HepG2 (cell line): ENCODE measurements around the gene SYMPK. TPM values are rescaled to one million over a fixed set of nuclear protein-coding genes. Genes with fewer than 3 reads are reported as not detected.

Experiments used
- ATAC-seq: fragments of 200-7000 bp; cut with Tn5 transposase; 3 replicates; pipeline ENCODE4 v1.9.1; 2020; ENCODE audit warnings: mild to moderate bottlenecking, moderate library complexity
- BruUV-seq: library from RNA; stranded (reverse); fragments of 400-500 nt; replicated peaks from 2 replicates; lab custom pipeline; 2021; lab: Mats Ljungman, UMichigan
- CTCF ChIA-PET: fragments of 300-600 bp; formaldehyde crosslinking; extraction: SDS; loops from one replicate; lab custom pipeline; 2021; ENCODE audit warnings: low total read pairs, inconsistent platforms, low intra/inter-chr PET ratio; lab: Yijun Ruan, JAX
- POLR2A ChIA-PET: fragments of 350-600 bp; sonication (Branson Sonifier 250); formaldehyde crosslinking; loops from one replicate; lab custom pipeline; 2020; ENCODE audit warnings: antibody characterized with exemption, inconsistent platforms; lab: Yijun Ruan, JAX
- DNase-seq: peaks from one replicate; pipeline ENCODE4 v3.0.0-alpha.2; 2015; ENCODE audit warnings: low spot score
- FAIRE-seq: peaks from 3 replicates; lab custom pipeline; 2011; peaks lifted over from hg19 to GRCh38; lab: Jason Lieb, UNC
- H2AFZ ChIP-seq: one replicate; pipeline ENCODE4 v1.6.1; 2011; ENCODE audit warnings: low read length, inconsistent platforms
- H3K27ac ChIP-seq: fragments of 300-600 bp; 3 replicates; pipeline ENCODE4 v1.8.0; 2011; ENCODE audit warnings: mixed run types, mild to moderate bottlenecking, mixed read lengths, low read length, inconsistent platforms; ENCODE audit not compliant: insufficient read depth; ENCODE audit errors: extremely low read length
- H3K27me3 ChIP-seq, 2 experiments: fragments of 200-600 bp in 1 of 2; 2 replicates in 1 of 2; 3 replicates in 1 of 2; pipeline versions ENCODE4 v1.6.0 to v1.8.0; 2011; ENCODE audit warnings: low read length in 2 of 2, mild to moderate bottlenecking in 2 of 2, moderate library complexity in 2 of 2, inconsistent platforms in 1 of 2; ENCODE audit not compliant: insufficient read depth in 2 of 2, control insufficient read depth in 1 of 2
- H3K36me3 ChIP-seq, 2 experiments: fragments of 200-600 bp in 1 of 2; replicated peaks in 1 of 2; 2 replicates in 1 of 2; 3 replicates in 1 of 2; pipeline versions ENCODE4 v1.5.1 to v1.8.0; 2011; ENCODE audit warnings: low read length in 2 of 2, inconsistent platforms in 1 of 2; ENCODE audit not compliant: insufficient read depth in 2 of 2, control insufficient read depth in 1 of 2
- H3K4me1 ChIP-seq: 2 replicates; pipeline ENCODE4 v1.5.1; 2012; ENCODE audit warnings: low read length, inconsistent platforms; ENCODE audit not compliant: insufficient read depth
- H3K4me2 ChIP-seq: 2 replicates; pipeline ENCODE4 v1.6.0; 2011; ENCODE audit warnings: low read depth, low read length, inconsistent platforms
- H3K4me3 ChIP-seq, 3 experiments: fragments of 200-600 bp in 1 of 3; sonication (generic), shearing (Covaris generic) in 1 of 3; replicated peaks in 1 of 3; 2 replicates each; pipeline ENCODE4 v1.5.1; 2011 to 2016; ENCODE audit warnings: low read length in 3 of 3, inconsistent platforms in 2 of 3, low read depth in 2 of 3, mild to moderate bottlenecking in 2 of 3, control low read depth in 1 of 3, mixed read lengths in 1 of 3; ENCODE audit not compliant: insufficient read depth in 1 of 3
- H3K79me2 ChIP-seq: one replicate; pipeline ENCODE4 v1.6.1; 2011; ENCODE audit warnings: low read length, inconsistent platforms; ENCODE audit not compliant: insufficient read depth
- H3K9ac ChIP-seq: 2 replicates; pipeline ENCODE4 v1.6.0; 2011; ENCODE audit warnings: mild to moderate bottlenecking, low read depth, low read length, inconsistent platforms; ENCODE audit not compliant: insufficient read depth
- H3K9me3 ChIP-seq: 2 replicates; pipeline ENCODE4 v1.5.1; 2012; ENCODE audit warnings: mild to moderate bottlenecking, low read length
- H4K20me1 ChIP-seq: 2 replicates; pipeline ENCODE4 v1.6.0; 2011; ENCODE audit warnings: inconsistent platforms, mild to moderate bottlenecking, low read length, moderate library complexity; ENCODE audit not compliant: insufficient read depth
- BCL6 ChIP-seq: IDR thresholded peaks from 2 replicates; pipeline ENCODE4 v1.6.1; 2016; ENCODE audit warnings: missing genetic modification reagents, missing compliant biosample characterization
- ELF3 ChIP-seq: IDR thresholded peaks from 2 replicates; pipeline ENCODE4 v1.6.1; 2016; ENCODE audit warnings: missing genetic modification reagents, missing compliant biosample characterization
- ETV5 ChIP-seq: IDR thresholded peaks from 2 replicates; pipeline ENCODE4 v1.6.1; 2018; ENCODE audit warnings: missing biosample characterization, missing genetic modification reagents, inconsistent platforms, borderline replicate concordance
- FOXP4 ChIP-seq: sonication (generic); formaldehyde crosslinking; IDR thresholded peaks from 2 replicates; pipeline ENCODE4 v1.4.0; 2020; ENCODE audit warnings: missing genetic modification reagents
- HOXA3 ChIP-seq: sonication (generic); formaldehyde crosslinking; IDR thresholded peaks from 2 replicates; pipeline ENCODE4 v1.5.0; 2020; ENCODE audit warnings: missing genetic modification reagents
- KDM6A ChIP-seq: IDR thresholded peaks from 2 replicates; pipeline ENCODE4 v1.6.1; 2016; ENCODE audit warnings: low read depth
- MED8 ChIP-seq: sonication (generic); formaldehyde crosslinking; IDR thresholded peaks from 2 replicates; pipeline ENCODE4 v1.8.1; 2023; ENCODE audit warnings: mild to moderate bottlenecking, missing genetic modification reagents; ENCODE audit not compliant: insufficient replicate concordance
- NR2C2 ChIP-seq: sonication (generic); formaldehyde crosslinking; IDR thresholded peaks from 2 replicates; pipeline ENCODE4 v1.4.0; 2020; ENCODE audit warnings: missing genetic modification reagents, mild to moderate bottlenecking, moderate library complexity, borderline replicate concordance
- PAF1 ChIP-seq: IDR thresholded peaks from 2 replicates; pipeline ENCODE4 v1.6.1; 2016; ENCODE audit warnings: missing genetic modification reagents, missing compliant biosample characterization
- POLR2AphosphoS5 ChIP-seq: IDR thresholded peaks from 2 replicates; pipeline ENCODE4 v1.6.1; 2012; ENCODE audit warnings: low read depth, low read length
- REPIN1 ChIP-seq: sonication (generic); formaldehyde crosslinking; IDR thresholded peaks from 2 replicates; pipeline ENCODE4 v1.8.0; 2022; ENCODE audit warnings: missing genetic modification reagents, low read depth, mild to moderate bottlenecking, borderline replicate concordance
- RFX5 ChIP-seq: IDR thresholded peaks from 2 replicates; pipeline ENCODE4 v1.6.1; 2011; ENCODE audit warnings: low read depth, low read length, improper control_type of control experiment
- RXRA ChIP-seq: sonication (generic); formaldehyde crosslinking; IDR thresholded peaks from 2 replicates; pipeline ENCODE4 v1.5.1; 2020; ENCODE audit warnings: missing genetic modification reagents
- RXRB ChIP-seq: IDR thresholded peaks from 2 replicates; pipeline ENCODE4 v1.6.1; 2016; ENCODE audit warnings: borderline replicate concordance, missing genetic modification reagents, missing compliant biosample characterization
- SMARCE1 ChIP-seq: fragments of 450-650 bp; IDR thresholded peaks from 2 replicates; pipeline ENCODE4 v1.6.1; 2017; ENCODE audit warnings: borderline replicate concordance
- SOX13 ChIP-seq, 3 experiments: fragments of 450-650 bp in 1 of 3; sonication (generic) in 1 of 3; formaldehyde crosslinking in 1 of 3; IDR thresholded peaks in 2 of 3; conservative IDR thresholded peaks in 1 of 3; 2 replicates each; pipeline versions ENCODE4 v1.5.0 to v1.6.1; 2016 to 2020; ENCODE audit warnings: antibody characterized with exemption in 1 of 3, mild to moderate bottlenecking in 1 of 3, missing compliant biosample characterization in 1 of 3, missing genetic modification reagents in 1 of 3, moderate library complexity in 1 of 3
- TARDBP ChIP-seq: sonication (generic); formaldehyde crosslinking; IDR thresholded peaks from 2 replicates; pipeline ENCODE4 v1.8.0; 2022; ENCODE audit warnings: mild to moderate bottlenecking, missing genetic modification reagents
- THAP11 ChIP-seq: IDR thresholded peaks from 2 replicates; pipeline ENCODE4 v1.6.1; 2016; ENCODE audit warnings: missing biosample characterization, missing genetic modification reagents
- ZNF292 ChIP-seq: sonication (generic); formaldehyde crosslinking; IDR thresholded peaks from 2 replicates; pipeline ENCODE4 v1.8.1; 2022; ENCODE audit warnings: mild to moderate bottlenecking, low read depth, missing genetic modification reagents, borderline replicate concordance
- ZNF720 ChIP-seq: sonication (generic); formaldehyde crosslinking; IDR thresholded peaks from 2 replicates; pipeline ENCODE4 v1.4.0; 2020; ENCODE audit warnings: missing genetic modification reagents
- WGBS: methylation state at CpG from one replicate; pipeline ENCODE4 v1.1.6; 2017; ENCODE audit warnings: low lambda C conversion rate; 5-methylcytosine and 5-hydroxymethylcytosine counted together
- in situ Hi-C: cut with HindIII; loops from 2 replicates; pipeline ENCODE4 v1.10.0; 2017; ENCODE audit warnings: low pct_unique_long_range_greater_than_20kb; ENCODE audit not compliant: extremely low pct_ligation_motif_present
- intact Hi-C: fragments of 100-400 bp; cut with micrococcal nuclease; formaldehyde crosslinking; loops from one replicate; pipeline ENCODE4 v1.10.0; 2022; ENCODE audit not compliant: unreplicated experiment
- polyA plus RNA-seq, 8 experiments: library from polyadenylated mRNA; depleted of rRNA in 3 of 8; stranded (reverse) in 7 of 8; unstranded in 1 of 8; fragments of >200 nt; fragmentation: Illumina TruSeq in 4 of 8; extraction: Trizol in 4 of 8; gene quantifications; 2 replicates each; pipeline versions ENCODE4 v1.2.1 to v1.2.3, GENCODE V29; 2011 to 2016; ENCODE audit warnings: low read depth in 4 of 8, missing spikeins in 1 of 8, mixed read lengths in 1 of 8; ENCODE audit not compliant: insufficient read depth in 1 of 8
- total RNA-seq, 5 experiments: library from RNA; depleted of rRNA; stranded (reverse); fragments of >200 nt; fragmentation: Illumina TruSeq; extraction: Trizol; gene quantifications; 2 replicates each; pipeline ENCODE4 v1.2.3, GENCODE V29; 2016; ENCODE audit warnings: low read depth in 1 of 5
- TF ChIP-seq, protein P1 (sequence below): IDR thresholded peaks from 2 replicates; pipeline ENCODE4 v1.6.1; 2012; ENCODE audit warnings: low read depth, low read length, improper control_type of control experiment

The SYMPK gene
- total and polyA plus RNA-seq, 2 of the 13 experiments (the other 11 are each of a cell fraction or from before 2014, with no cell fraction given): 21.9 to 55.7 TPM

DNA sequence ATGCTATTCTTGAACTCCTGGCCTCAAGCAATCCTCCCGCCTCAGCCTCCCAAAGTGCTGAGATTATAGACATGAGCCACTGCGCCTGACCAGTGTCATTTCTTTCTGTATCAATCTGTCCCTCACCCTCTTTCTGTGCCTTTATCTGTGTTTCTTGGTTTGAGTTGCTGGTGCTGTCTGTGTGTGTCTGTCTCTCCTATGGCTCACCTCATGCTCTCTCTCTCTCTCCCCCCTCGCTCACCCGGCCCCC lies 13.1 kb upstream of the SYMPK start (continued):
- no peak for TF ChIP-seq PAF1

GRCh38 chr19:45874620-45874966 lies 11.6 kb upstream of the SYMPK start:
- Histone ChIP-seq H3K4me3 (peak overlapping the region in 1 of 3 experiments; percentile 58; a peak in 3 of 6 replicates), H3K4me2 (peak overlapping the region; percentile 90), H3K27ac (peak overlapping the region; percentile 94), H3K36me3 (peaks cover 0 to 5% of the 10 kb centered on the region in 2 experiments; a peak in 2 of 5 replicates), H3K9me3 (no peaks in the 10 kb centered on the region), H4K20me1 (no peaks in the 10 kb centered on the region), H3K4me1 (peaks cover 87% of the 10 kb centered on the region), H3K79me2 (peaks cover 7% of the 10 kb centered on the region), H3K27me3 (no peaks in the 10 kb centered on the region), H3K9ac (peak overlapping the region; percentile 78), H2AFZ (no peak overlapping the region)
- ATAC-seq (no peak), FAIRE-seq (peak; percentile 63), DNase-seq (peak; percentile 54)
- intact Hi-C loops (loop anchor here (1.0 kb wide), 1 partner anchor 11 kb away; the partner anchor contains the start of gene SYMPK), in situ Hi-C loops (no loop called here)
- BruUV-seq: no TSS peak
- CTCF ChIA-PET: interaction anchor here (2.2 kb wide), 1 partner anchor 8 kb away, joined by 11 read pairs; no protein-coding TSS in a partner anchor
- WGBS: 38% methylated on average over 7 of the region's 7 CpGs
- POLR2A ChIA-PET: interaction anchor here (1.2 to 13.2 kb wide), 4 partner anchors 9 to 105 kb away, joined by 5 to 388 read pairs (median 40); partner anchors contain the start of genes FOXA3, IRF2BP1, MYPOP and SYMPK
- 0 out of 2 replicates have a peak, but pooled peaks have one; percentile 30 for TF ChIP-seq ETV5 (CRISPR knock-in tag)
- TF ChIP-seq TARDBP (CRISPR knock-in tag): 0 out of 2 replicates have a peak, but pooled peaks have one; percentile 37
- TF ChIP-seq ZNF292 (CRISPR knock-in tag): 0 out of 2 replicates have a peak, but pooled peaks have one; percentile 20
- TF ChIP-seq ELF3: no peak
- TF ChIP-seq SMARCE1: no peak
- TF ChIP-seq RXRA (CRISPR knock-in tag): peak; percentile 66; the same call in 1 of the 2 replicates
- no peak for TF ChIP-seq SOX13 (IDR thresholded peaks at IDR 0.05)
- peak in 1 of 2 experiments; percentile 61; a peak in 2 of 4 replicates for TF ChIP-seq SOX13 (CRISPR knock-in tag; conservative IDR thresholded peaks at IDR 0.05 in 1 of 2, IDR thresholded peaks at IDR 0.05 in 1 of 2)
- TF ChIP-seq, protein P1, sequence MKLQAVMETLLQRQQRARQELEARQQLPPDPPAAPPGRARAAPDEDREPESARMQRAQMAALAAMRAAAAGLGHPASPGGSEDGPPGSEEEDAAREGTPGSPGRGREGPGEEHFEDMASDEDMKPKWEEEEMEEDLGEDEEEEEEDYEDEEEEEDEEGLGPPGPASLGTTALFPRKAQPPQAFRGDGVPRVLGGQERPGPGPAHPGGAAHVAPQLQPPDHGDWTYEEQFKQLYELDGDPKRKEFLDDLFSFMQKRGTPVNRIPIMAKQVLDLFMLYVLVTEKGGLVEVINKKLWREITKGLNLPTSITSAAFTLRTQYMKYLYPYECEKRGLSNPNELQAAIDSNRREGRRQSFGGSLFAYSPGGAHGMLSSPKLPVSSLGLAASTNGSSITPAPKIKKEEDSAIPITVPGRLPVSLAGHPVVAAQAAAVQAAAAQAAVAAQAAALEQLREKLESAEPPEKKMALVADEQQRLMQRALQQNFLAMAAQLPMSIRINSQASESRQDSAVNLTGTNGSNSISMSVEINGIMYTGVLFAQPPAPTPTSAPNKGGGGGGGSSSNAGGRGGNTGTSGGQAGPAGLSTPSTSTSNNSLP: no peak
- TF ChIP-seq BCL6 (CRISPR knock-in tag): 0 out of 2 replicates have a peak, but pooled peaks have one; percentile 39
- TF ChIP-seq RFX5: no peak
- TF ChIP-seq POLR2AphosphoS5: peak; percentile 31; the same call in 1 of the 2 replicates
- TF ChIP-seq RXRB: peak; percentile 37
- peak; percentile 5; the same call in 1 of the 2 replicates for TF ChIP-seq KDM6A (CRISPR knock-in tag)
- 0 out of 2 replicates have a peak, but pooled peaks have one; percentile 20 for TF ChIP-seq FOXP4 (CRISPR knock-in tag)
- TF ChIP-seq NR2C2 (CRISPR knock-in tag): no peak
- 0 out of 2 replicates have a peak, but pooled peaks have one; percentile 31 for TF ChIP-seq THAP11 (CRISPR knock-in tag)
- peak; percentile 46; the same call in 1 of the 2 replicates for TF ChIP-seq HOXA3 (CRISPR knock-in tag)
- TF ChIP-seq MED8 (CRISPR knock-in tag): peak; percentile 43
- TF ChIP-seq ZNF720 (CRISPR knock-in tag): 0 out of 2 replicates have a peak, but pooled peaks have one; percentile 22
- peak; percentile 54; the same call in 1 of the 2 replicates for TF ChIP-seq REPIN1
